ENCODE results near the gene FAM217A.
"Not testable (repeated sequence)": the region's sequence is repeated elsewhere in the genome, so short reads cannot be mapped to it uniquely, and the experiment has no call there.

Gene FAM217A

GRCh38 chr6:4115741-4116140, 36.8 kb upstream of the FAM217A start:
- Histone ChIP-seq H3K4me3 (ENCODE audit: low read depth, low read length) (no peak overlapping the region), H3K36me3 (peaks cover 46% of the 10 kb centered on the region), H3K9me3 (ENCODE audit: severe bottlenecking) (peaks cover 3% of the 10 kb centered on the region), H3K27me3 (ENCODE audit: insufficient read depth, low read depth, severe bottlenecking) (no peaks in the 10 kb centered on the region), H3K27ac (no peak overlapping the region)
- no peak for DNase-seq
- TF ChIP-seq CTCF (IDR thresholded peaks at IDR 0.05; ENCODE audit: low read depth, low read length) = no peak

- Histone ChIP-seq H3K36me3 (peaks cover 36% of the 10 kb centered on the region), H3K27ac (no peak overlapping the region), H3K4me3 (ENCODE audit: low read depth, low read length) (no peak overlapping the region), H3K9me3 (ENCODE audit: severe bottlenecking) (peaks cover 3% of the 10 kb centered on the region), H3K27me3 (ENCODE audit: insufficient read depth, low read depth, severe bottlenecking) (no peaks in the 10 kb centered on the region)
- no peak for DNase-seq
- no peak for TF ChIP-seq CTCF (IDR thresholded peaks at IDR 0.05; ENCODE audit: low read depth, low read length)
Measured at GRCh38 chr6:4114123-4114522, 35.2 kb upstream of the FAM217A start.

GRCh38 chr6:4113649-4114048, 34.7 kb upstream of the FAM217A start:
- no peak for DNase-seq
- Histone ChIP-seq H3K36me3 (peaks cover 32% of the 10 kb centered on the region), H3K27ac (no peak overlapping the region), H3K9me3 (ENCODE audit: severe bottlenecking) (peaks cover 3% of the 10 kb centered on the region), H3K27me3 (ENCODE audit: insufficient read depth, low read depth, severe bottlenecking) (no peaks in the 10 kb centered on the region), H3K4me3 (ENCODE audit: low read depth, low read length) (no peak overlapping the region)
- no peak for TF ChIP-seq CTCF (IDR thresholded peaks at IDR 0.05; ENCODE audit: low read depth, low read length)

GRCh38 chr6:4112366-4112765, 33.4 kb upstream of the FAM217A start:
- DNase-seq = no peak
- no peaks in the 10 kb centered on the region for H3K27me3 ChIP-seq (ENCODE audit: insufficient read depth, low read depth, severe bottlenecking)
- no peak overlapping the region for H3K4me3 ChIP-seq (ENCODE audit: low read depth, low read length)
- H3K36me3 ChIP-seq = peaks cover 23% of the 10 kb centered on the region
- TF ChIP-seq CTCF (IDR thresholded peaks at IDR 0.05; ENCODE audit: low read depth, low read length) = no peak
- H3K27ac ChIP-seq = no peak overlapping the region
- peaks cover 3% of the 10 kb centered on the region for H3K9me3 ChIP-seq (ENCODE audit: severe bottlenecking)

GRCh38 chr6:4109363-4109815, 30.5 kb upstream of the FAM217A start:
- H3K9me3 ChIP-seq (ENCODE audit: severe bottlenecking); H3K4me3 ChIP-seq (ENCODE audit: low read depth, low read length); H3K36me3 ChIP-seq; H3K27ac ChIP-seq; H3K27me3 ChIP-seq (ENCODE audit: insufficient read depth, low read depth, severe bottlenecking); DNase-seq: not testable (repeated sequence)

GRCh38 chr6:4108561-4109093, 29.7 kb upstream of the FAM217A start:
- Histone ChIP-seq H3K4me3 (ENCODE audit: low read depth, low read length) (no peak overlapping the region), H3K27me3 (ENCODE audit: insufficient read depth, low read depth, severe bottlenecking) (no peaks in the 10 kb centered on the region), H3K36me3 (no peaks in the 10 kb centered on the region), H3K9me3 (ENCODE audit: severe bottlenecking) (peaks cover 7% of the 10 kb centered on the region), H3K27ac (no peak overlapping the region)
- TF ChIP-seq CTCF (IDR thresholded peaks at IDR 0.05; ENCODE audit: low read depth, low read length) = no peak
- no peak for DNase-seq

Data from WERI-Rb-1 (cell line).